Activated CD8-positive, alpha-beta memory T cell treated with anti-CD3 and anti-CD28 coated beads for 1 hour (primary cell): ENCODE data around the gene UROS.

Experiments
- DNase-seq, 2 donors: peaks; one replicate each; pipeline ENCODE4 v3.0.0-alpha.2; 2020; ENCODE audit warnings: low read depth in 1 of 2; ENCODE audit errors: extremely low read depth in 1 of 2

The UROS gene

DNA sequence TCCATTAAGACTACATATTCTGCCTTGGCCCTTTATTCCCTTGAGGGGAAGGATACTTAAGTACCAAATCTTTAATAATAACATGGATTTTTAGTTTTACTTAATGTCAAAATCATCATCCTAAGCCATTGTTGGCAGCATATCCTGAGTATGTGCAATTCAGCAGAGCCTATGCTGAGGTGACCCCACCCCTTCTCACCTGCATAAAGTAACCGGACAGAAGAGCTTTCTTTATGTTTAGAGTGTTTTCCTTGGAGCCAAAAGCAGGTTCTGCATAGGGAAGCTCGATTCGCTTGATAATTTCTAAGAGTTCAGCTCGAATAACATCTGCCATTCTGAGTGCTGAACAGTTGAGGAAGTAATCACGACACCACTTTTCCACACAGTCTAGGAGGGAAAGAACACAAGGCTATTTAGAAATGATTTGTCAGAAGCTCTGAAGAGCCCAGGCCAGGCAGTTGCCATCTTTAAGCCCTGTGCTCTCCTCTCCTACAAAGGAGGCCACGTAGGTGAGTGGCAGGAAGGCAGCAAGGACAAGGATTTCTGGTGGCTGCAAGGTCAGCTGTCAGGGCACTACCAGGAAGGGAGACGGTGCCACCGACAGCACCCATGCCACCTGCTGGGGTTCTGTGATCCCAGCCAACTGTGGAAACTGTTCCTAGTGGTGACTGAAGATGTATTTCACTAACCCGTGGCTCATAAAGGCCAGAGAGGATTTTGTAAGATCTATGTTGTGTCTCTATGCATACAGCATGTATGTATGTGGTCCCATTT lies 15.9 kb upstream of the UROS start:
- DNase-seq: no peak

GRCh38 chr10:125836746-125837145 lies 13.7 kb upstream of the UROS start:
- no peak for DNase-seq

GRCh38 chr10:125828311-125828710 lies 5.3 kb upstream of the UROS start:
- DNase-seq: no peak

GRCh38 chr10:125827133-125827532 lies 4.1 kb upstream of the UROS start:
- no peak for DNase-seq

DNA sequence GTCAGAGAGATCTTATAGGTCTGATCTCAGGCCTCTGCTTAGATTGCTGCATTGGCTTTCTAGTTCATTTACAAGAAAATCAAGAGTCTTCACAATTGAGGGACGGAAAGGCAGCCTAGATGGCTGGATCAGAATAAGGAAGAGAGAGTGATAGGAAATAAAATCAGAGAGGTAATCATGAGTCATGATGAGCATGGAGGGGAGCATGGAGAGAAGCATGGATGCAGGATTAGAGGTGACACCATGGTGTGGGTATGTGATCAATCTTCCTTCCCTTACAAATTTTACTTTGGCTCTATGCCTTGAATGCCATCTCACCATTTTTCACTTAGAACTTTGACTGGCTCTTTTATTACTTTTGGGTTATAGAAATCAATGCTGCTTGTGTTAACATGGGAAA lies 1.7 kb upstream of the UROS start:
- DNase-seq: no peak

GRCh38 chr10:125823663-125824251 lies 699 bp upstream of the UROS start:
- DNase-seq: no peak

- DNase-seq: no peak
Observed at GRCh38 chr10:125820701-125821100, 2.4 kb downstream of the UROS start.

- no peak for DNase-seq
Observed at GRCh38 chr10:125817337-125817946, 5.6 kb downstream of the UROS start.

- no peak for DNase-seq
Observed at GRCh38 chr10:125816548-125816947, 6.5 kb downstream of the UROS start.

- no peak for DNase-seq
Observed at GRCh38 chr10:125815764-125816163, 7.3 kb downstream of the UROS start.

GRCh38 chr10:125812128-125812750 lies 10.8 kb downstream of the UROS start:
- no peak for DNase-seq

GRCh38 chr10:125811251-125811650 lies 11.8 kb downstream of the UROS start:
- DNase-seq: no peak

GRCh38 chr10:125808047-125808446 lies 15.0 kb downstream of the UROS start:
- no peak for DNase-seq

GRCh38 chr10:125802739-125803138 lies 20.3 kb downstream of the UROS start:
- no peak for DNase-seq

DNA sequence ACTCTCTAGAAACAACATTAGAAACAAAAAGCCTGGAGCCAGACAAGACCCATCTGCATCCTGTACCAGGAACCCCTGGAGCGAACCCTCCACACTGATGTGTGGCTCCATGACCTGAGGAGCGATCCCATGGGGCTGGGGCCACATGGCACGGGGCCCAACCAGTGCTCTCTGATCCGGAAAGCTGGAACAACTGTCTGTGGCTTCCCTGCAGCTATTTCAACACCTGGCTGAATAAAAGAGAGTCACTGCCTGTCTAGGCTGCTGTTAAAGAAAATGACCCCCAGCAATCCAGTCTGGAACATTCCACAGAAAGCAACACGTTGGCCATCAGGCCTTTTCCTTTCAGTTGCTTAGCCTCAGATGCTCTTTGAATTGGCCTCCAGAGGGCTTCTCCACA lies 20.9 kb downstream of the UROS start:
- no peak for DNase-seq

GRCh38 chr10:125801574-125801973 lies 21.5 kb downstream of the UROS start:
- no peak for DNase-seq

DNA sequence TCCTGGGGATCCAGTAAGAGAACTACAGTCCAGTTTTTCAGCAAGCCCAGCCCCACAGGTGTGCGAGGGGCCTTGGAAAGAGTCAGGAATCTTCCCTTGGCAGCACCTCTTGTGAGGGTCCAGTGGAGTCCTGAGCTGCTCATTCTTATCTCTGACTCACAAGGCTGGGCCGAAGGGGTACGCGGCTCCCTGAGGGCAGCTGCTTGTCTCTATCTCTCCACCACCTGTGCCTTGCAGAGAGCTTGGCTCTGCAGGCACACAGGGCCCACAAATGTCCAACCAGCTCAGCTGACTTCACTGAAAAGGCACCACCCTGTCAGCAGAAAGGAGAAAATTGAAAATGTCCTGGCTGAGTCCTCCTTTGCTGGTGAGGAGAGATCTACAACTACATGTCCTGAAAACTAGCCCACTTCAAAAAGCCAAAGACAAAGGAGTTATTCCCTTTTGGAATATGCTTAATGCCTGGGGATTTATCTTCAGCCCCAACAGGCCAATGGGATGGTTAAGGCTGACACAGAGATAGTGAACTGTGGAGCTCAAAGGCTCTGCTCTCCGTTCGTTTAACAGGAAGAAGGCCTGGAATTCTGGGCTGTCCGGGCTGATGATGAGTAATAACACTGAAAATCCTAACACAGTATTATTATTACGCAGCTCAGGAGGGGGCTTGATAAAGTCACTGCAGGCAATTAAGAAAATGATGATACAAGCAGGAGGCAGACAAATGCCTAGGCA lies 23.4 kb downstream of the UROS start:
- DNase-seq: no peak

DNA sequence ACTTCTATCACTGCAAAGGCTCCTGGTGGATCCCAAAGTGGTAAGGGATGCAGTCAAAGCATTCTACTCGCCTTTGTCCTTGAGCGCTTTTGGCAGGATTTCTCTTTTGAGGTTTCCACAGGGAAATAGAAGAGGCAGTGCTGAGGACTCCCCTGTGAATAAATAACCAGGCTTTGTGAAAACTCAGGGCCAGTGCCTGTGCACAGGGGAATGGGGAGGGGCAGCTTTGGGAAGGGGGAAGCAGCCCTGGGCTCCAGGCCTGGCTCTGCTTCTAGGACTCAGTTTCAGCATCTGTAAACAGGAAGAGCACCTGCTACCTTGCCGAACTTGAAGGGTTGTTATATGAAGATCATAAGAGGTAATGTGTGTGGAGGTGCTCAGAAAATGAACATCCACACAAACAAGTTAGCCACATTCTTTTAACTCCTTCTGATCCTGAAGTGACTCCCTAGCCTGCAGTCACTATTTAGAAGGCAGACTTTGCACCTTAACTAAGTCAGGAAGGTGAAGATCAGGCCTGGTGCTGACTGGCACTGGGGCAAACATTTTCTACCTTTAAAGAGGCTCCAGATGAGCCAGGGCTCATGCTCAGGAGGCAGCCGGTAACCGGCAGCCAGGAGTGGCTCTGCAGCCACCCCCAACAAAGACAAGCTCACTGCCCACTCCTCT lies 24.9 kb downstream of the UROS start:
- no peak for DNase-seq

GRCh38 chr10:125797424-125797823 lies 25.6 kb downstream of the UROS start:
- no peak for DNase-seq

GRCh38 chr10:125795637-125796190 lies 27.3 kb downstream of the UROS start:
- no peak for DNase-seq
